Measurements from ENCODE around the gene LCNL1.
A peak's percentile ranks its signal among the peaks of the same experiment; 100 is the strongest.

LCNL1 gene

GRCh38 chr9:136977223-136977622 lies 5.6 kb upstream of the LCNL1 start, which contains the start of gene PTGDS:
Gene PTGDS (plus strand): TSS chr9:136977504. CDS start chr9:136977579, 75 bp downstream.
- Histone ChIP-seq H3K4me1 (ENCODE audit: control insufficient read depth in 1 of 2, insufficient read depth in 1 of 2, low read depth in 1 of 2, low read length in 1 of 2) (peaks cover 0 to 12% of the 10 kb centered on the region in 2 experiments), H3K9me3 (no peaks in the 10 kb centered on the region), H3K4me3 (ENCODE audit: low read depth in 1 of 2, low read length in 1 of 2) (peak within 1 kb of the TSS; percentile 29 to 47), H3K27me3 (peaks cover 90% of the 10 kb centered on the region), H3K36me3 (no peaks in the 10 kb centered on the region), H3K27ac (no peak within 1 kb of the TSS)
- no peak for TF ChIP-seq CTCF (IDR thresholded peaks at IDR 0.05)

- Histone ChIP-seq H3K9me3 (no peaks in the 10 kb centered on the region), H3K27ac (no peak overlapping the region), H3K4me1 (ENCODE audit: control insufficient read depth in 1 of 2, insufficient read depth in 1 of 2, low read depth in 1 of 2, low read length in 1 of 2) (peaks cover 0 to 12% of the 10 kb centered on the region in 2 experiments), H3K36me3 (no peaks in the 10 kb centered on the region), H3K27me3 (peaks cover 94% of the 10 kb centered on the region), H3K4me3 (ENCODE audit: low read depth in 1 of 2, low read length in 1 of 2) (peak overlapping the region; percentile 29 to 47)
- TF ChIP-seq CTCF (IDR thresholded peaks at IDR 0.05) = no peak
These were observed 5.1 kb upstream of the LCNL1 start for GRCh38 chr9:136977649-136978072.

- peaks cover 98% of the 10 kb centered on the region for H3K27me3 ChIP-seq
- no peak for TF ChIP-seq CTCF (IDR thresholded peaks at IDR 0.05)
- H3K9me3 ChIP-seq = no peaks in the 10 kb centered on the region
- H3K36me3 ChIP-seq = no peaks in the 10 kb centered on the region
- peaks cover 0 to 12% of the 10 kb centered on the region in 2 experiments for H3K4me1 ChIP-seq (ENCODE audit: control insufficient read depth in 1 of 2, insufficient read depth in 1 of 2, low read depth in 1 of 2, low read length in 1 of 2)
- H3K27ac ChIP-seq = no peak overlapping the region
- peak overlapping the region; percentile 29 to 47 for H3K4me3 ChIP-seq (ENCODE audit: low read depth in 1 of 2, low read length in 1 of 2)
These were observed 4.5 kb upstream of the LCNL1 start for GRCh38 chr9:136978073-136978864.

- Histone ChIP-seq H3K4me1 (ENCODE audit: control insufficient read depth in 1 of 2, insufficient read depth in 1 of 2, low read depth in 1 of 2, low read length in 1 of 2) (peaks cover 0 to 12% of the 10 kb centered on the region in 2 experiments), H3K4me3 (ENCODE audit: low read depth in 1 of 2, low read length in 1 of 2) (no peak overlapping the region), H3K27me3 (peaks cover 98% of the 10 kb centered on the region), H3K36me3 (no peaks in the 10 kb centered on the region), H3K9me3 (no peaks in the 10 kb centered on the region), H3K27ac (no peak overlapping the region)
- TF ChIP-seq CTCF (IDR thresholded peaks at IDR 0.05) = no peak
These were observed 3.8 kb upstream of the LCNL1 start for GRCh38 chr9:136978865-136979544.

- Histone ChIP-seq H3K4me3 (ENCODE audit: low read depth in 1 of 2, low read length in 1 of 2) (no peak overlapping the region), H3K9me3 (no peaks in the 10 kb centered on the region), H3K27me3 (peaks cover 98% of the 10 kb centered on the region), H3K36me3 (no peaks in the 10 kb centered on the region), H3K4me1 (ENCODE audit: control insufficient read depth in 1 of 2, insufficient read depth in 1 of 2, low read depth in 1 of 2, low read length in 1 of 2) (peaks cover 0 to 12% of the 10 kb centered on the region in 2 experiments), H3K27ac (no peak overlapping the region)
- TF ChIP-seq CTCF (IDR thresholded peaks at IDR 0.05) = no peak
These were observed 2.8 kb upstream of the LCNL1 start for GRCh38 chr9:136979769-136980587.
